Brain microvascular endothelial cell (primary cell): ENCODE results near the gene WDFY4.

Experiments used
- DNase-seq: peaks from one replicate; pipeline ENCODE4 v3.0.0-alpha.2; 2020
- H3K27ac ChIP-seq: fragments of 250-450 bp; sonication (Bioruptor Pico); 2 replicates; pipeline ENCODE4 v1.5.1; 2020; ENCODE audit warnings: mild to moderate bottlenecking, moderate library complexity
- H3K27me3 ChIP-seq: fragments of 250-450 bp; sonication (Bioruptor Pico); replicated peaks from 2 replicates; pipeline ENCODE4 v1.5.1; 2020; ENCODE audit warnings: mild to moderate bottlenecking
- H3K36me3 ChIP-seq: fragments of 250-450 bp; sonication (Bioruptor Pico); replicated peaks from 2 replicates; pipeline ENCODE4 v1.5.1; 2020; ENCODE audit warnings: mild to moderate bottlenecking
- H3K4me3 ChIP-seq: 2 replicates; pipeline ENCODE4 v1.5.1; 2011; ENCODE audit warnings: low read depth, mild to moderate bottlenecking, control low read depth, low read length, moderate library complexity
- CTCF ChIP-seq: IDR thresholded peaks from 2 replicates; pipeline ENCODE4 v1.5.1; 2011; ENCODE audit warnings: low read depth, mild to moderate bottlenecking, moderate library complexity, low read length, control low read depth, inconsistent platforms; ENCODE audit errors: missing control alignments
- in situ Hi-C: cut with HindIII; loops from 2 replicates; pipeline ENCODE4 v1.10.0; 2017; ENCODE audit warnings: low sequenced_read_pairs, low pct_ligation_motif_present

Gene WDFY4

GRCh38 chr10:49008091-49008490, 323.4 kb downstream of the WDFY4 start:
- peaks cover 10% of the 10 kb centered on the region for H3K27me3 ChIP-seq
- in situ Hi-C loops: no loop called here
- no peak for TF ChIP-seq CTCF
- H3K36me3 ChIP-seq: no peaks in the 10 kb centered on the region
- no peak for DNase-seq
- no peak overlapping the region for H3K4me3 ChIP-seq
- no peak overlapping the region for H3K27ac ChIP-seq

GRCh38 chr10:49008505-49009198, 324.0 kb downstream of the WDFY4 start:
- in situ Hi-C loops: no loop called here
- Histone ChIP-seq H3K27me3 (peaks cover 10% of the 10 kb centered on the region), H3K4me3 (no peak overlapping the region), H3K36me3 (no peaks in the 10 kb centered on the region), H3K27ac (no peak overlapping the region)
- no peak for DNase-seq
- TF ChIP-seq CTCF: no peak

DNA sequence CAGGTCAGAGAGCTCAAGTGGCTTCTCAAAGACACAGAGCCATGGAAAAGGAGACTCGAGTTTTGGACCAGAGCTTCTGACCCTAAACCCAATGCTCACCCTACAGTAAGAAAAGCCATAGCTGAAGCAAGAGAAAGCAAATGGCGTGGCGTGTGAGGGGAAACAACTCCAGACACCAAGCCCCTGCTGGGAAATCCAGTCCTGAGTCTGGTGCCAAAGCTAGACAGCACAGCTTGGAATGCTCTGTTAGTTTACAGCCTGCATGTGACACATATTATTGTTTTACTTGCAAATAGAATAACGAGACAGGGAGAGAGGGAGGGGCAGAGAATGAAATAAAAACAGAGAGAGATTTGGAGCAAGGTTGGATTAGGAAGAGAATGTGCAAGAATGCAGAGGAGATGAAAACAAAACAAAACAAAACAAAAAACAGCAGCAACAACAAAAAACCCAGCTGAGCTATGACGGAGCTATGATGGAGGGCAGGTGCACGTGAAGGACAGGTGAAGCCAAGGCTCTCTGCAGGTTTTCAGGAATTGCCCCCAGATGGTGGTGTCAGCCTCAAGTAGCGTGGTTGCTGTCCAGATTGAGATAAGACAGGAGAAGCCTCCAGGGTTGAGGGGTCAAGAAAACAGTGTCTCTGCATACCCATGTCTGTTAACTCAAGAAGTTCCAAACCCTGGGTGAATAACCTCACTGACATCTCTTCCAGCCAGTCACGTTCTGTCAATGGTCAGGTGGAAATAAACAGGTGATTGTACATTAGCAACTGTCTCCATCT, 324.7 kb downstream of the WDFY4 start:
- no peak overlapping the region for H3K27ac ChIP-seq
- DNase-seq: no peak
- TF ChIP-seq CTCF: no peak
- H3K4me3 ChIP-seq: no peak overlapping the region
- H3K27me3 ChIP-seq: peaks cover 10% of the 10 kb centered on the region
- no peaks in the 10 kb centered on the region for H3K36me3 ChIP-seq
- in situ Hi-C loops: no loop called here

GRCh38 chr10:49010295-49010694, 325.6 kb downstream of the WDFY4 start:
- DNase-seq: no peak
- Histone ChIP-seq H3K4me3 (no peak overlapping the region), H3K36me3 (no peaks in the 10 kb centered on the region), H3K27me3 (peaks cover 10% of the 10 kb centered on the region), H3K27ac (no peak overlapping the region)
- in situ Hi-C loops: no loop called here
- TF ChIP-seq CTCF: no peak

DNA sequence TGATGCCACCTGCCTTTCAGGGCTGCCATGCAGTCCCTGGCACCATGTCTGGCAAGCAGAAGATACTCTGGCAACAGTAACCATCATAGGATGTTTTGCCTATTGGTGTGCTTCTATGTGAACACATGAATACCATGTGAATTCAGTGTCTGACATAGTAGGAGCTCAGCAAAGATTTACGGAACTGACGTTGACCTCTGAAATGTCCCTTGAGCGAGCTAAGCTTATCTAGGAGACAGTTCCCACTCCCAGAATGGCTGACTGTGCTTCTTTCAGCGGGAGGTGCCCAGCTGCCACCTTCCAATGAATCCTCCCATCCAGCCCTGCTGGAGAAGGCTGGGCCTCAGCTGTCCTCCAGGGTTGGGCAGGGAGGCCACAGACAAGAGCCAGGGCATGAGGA, 326.2 kb downstream of the WDFY4 start:
- Histone ChIP-seq H3K27me3 (peaks cover 10% of the 10 kb centered on the region), H3K27ac (no peak overlapping the region), H3K36me3 (no peaks in the 10 kb centered on the region), H3K4me3 (no peak overlapping the region)
- DNase-seq: no peak
- in situ Hi-C loops: no loop called here
- no peak for TF ChIP-seq CTCF
